DND-41 (cell line): Measurements from ENCODE around the gene UAP1L1.

Experiments
- CTCF ChIP-seq: IDR thresholded peaks from 2 replicates; pipeline ENCODE4 v1.5.1; 2012; ENCODE audit warnings: borderline replicate concordance, low read length, moderate library complexity, mild to moderate bottlenecking; ENCODE audit not compliant: poor library complexity, severe bottlenecking; ENCODE audit errors: extremely low read depth
- EZH2 ChIP-seq: IDR thresholded peaks from 3 replicates; pipeline ENCODE4 v1.6.1; 2012; ENCODE audit warnings: borderline replicate concordance, low read depth, mild to moderate bottlenecking, moderate library complexity, low read length, inconsistent platforms; ENCODE audit not compliant: severe bottlenecking

DNA sequence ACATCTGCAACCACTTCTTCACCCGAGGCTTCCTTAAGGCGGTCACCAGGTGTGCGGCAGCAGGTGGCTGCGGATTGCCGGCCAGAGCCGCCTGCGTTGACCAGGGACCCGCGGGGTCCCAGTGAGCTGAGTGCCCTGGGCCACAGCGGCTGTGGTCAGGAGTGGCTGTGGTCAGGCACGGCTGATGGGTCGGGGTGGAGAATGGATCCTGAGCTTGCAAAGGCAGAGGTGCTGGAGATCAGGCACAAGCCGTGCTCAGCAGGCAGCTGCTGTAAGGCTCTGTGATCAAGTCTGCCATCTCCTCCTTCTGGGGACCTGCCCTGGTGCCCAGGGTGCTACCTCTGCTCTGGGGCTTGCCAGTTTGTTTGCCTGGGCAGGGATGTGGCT, 2.1 kb downstream of the UAP1L1 start:
- TF ChIP-seq CTCF (no peak), EZH2 (no peak)
